ENCODE results near the gene SRSF7.
A peak's percentile ranks its signal among the peaks of the same experiment; 100 is the strongest.
"Not testable (repeated sequence)": the region's sequence is repeated elsewhere in the genome, so short reads cannot be mapped to it uniquely, and the experiment has no call there.

SRSF7 gene

GRCh38 chr2:38743672-38744398 lies 7.3 kb downstream of the SRSF7 start:
- no peak for TF ChIP-seq EZH2 (IDR thresholded peaks at IDR 0.05)
- TF ChIP-seq POLR2AphosphoS5 (IDR thresholded peaks at IDR 0.05; ENCODE audit: borderline replicate concordance, low read depth, low read length): peak; percentile 27
- TF ChIP-seq FOXP2 (optimal IDR thresholded peaks at IDR 0.05; ENCODE audit: control extremely low read depth, extremely low read length, insufficient read depth): no peak
- Histone ChIP-seq H3K9ac (ENCODE audit: insufficient read length) (no peak overlapping the region), H3K36me3 (ENCODE audit: insufficient read depth, low read length) (peaks cover 99% of the 10 kb centered on the region), H3K9me3 (ENCODE audit: low read depth, low read length) (0 out of 2 replicates have a peak, but pooled peaks cover 4% of the 10 kb centered on the region), H3K27ac (0 out of 2 replicates have a peak overlapping the region, but pooled peaks have one; percentile 2), H3K4me3 (no peak overlapping the region)
- no peak for DNase-seq (ENCODE audit: low read depth, low spot score)

- no peak overlapping the region for H3K9ac ChIP-seq (ENCODE audit: insufficient read length)
- H3K4me3 ChIP-seq: no peak overlapping the region
- H3K27ac ChIP-seq: no peak overlapping the region
- peaks cover 97% of the 10 kb centered on the region for H3K36me3 ChIP-seq (ENCODE audit: insufficient read depth, low read length)
- DNase-seq (ENCODE audit: low read depth, low spot score): no peak
- 0 out of 2 replicates have a peak, but pooled peaks cover 4% of the 10 kb centered on the region for H3K9me3 ChIP-seq (ENCODE audit: low read depth, low read length)
- TF ChIP-seq POLR2AphosphoS5 (IDR thresholded peaks at IDR 0.05; ENCODE audit: borderline replicate concordance, low read depth, low read length): no peak; the same call in 1 of the 2 replicates
- TF ChIP-seq FOXP2 (optimal IDR thresholded peaks at IDR 0.05; ENCODE audit: control extremely low read depth, extremely low read length, insufficient read depth): no peak
Measured at GRCh38 chr2:38742797-38743559, 8.2 kb downstream of the SRSF7 start.

- Histone ChIP-seq H3K36me3 (ENCODE audit: insufficient read depth, low read length) (peaks cover 78% of the 10 kb centered on the region), H3K9ac (ENCODE audit: insufficient read length) (no peak overlapping the region), H3K27ac (peak overlapping the region; percentile 13), H3K4me3 (no peak overlapping the region), H3K9me3 (ENCODE audit: low read depth, low read length) (0 out of 2 replicates have a peak, but pooled peaks cover 4% of the 10 kb centered on the region)
- no peak for DNase-seq (ENCODE audit: low read depth, low spot score)
- TF ChIP-seq EZH2 (IDR thresholded peaks at IDR 0.05): no peak
- no peak for TF ChIP-seq FOXP2 (optimal IDR thresholded peaks at IDR 0.05; ENCODE audit: control extremely low read depth, extremely low read length, insufficient read depth)
- no peak for TF ChIP-seq POLR2AphosphoS5 (IDR thresholded peaks at IDR 0.05; ENCODE audit: borderline replicate concordance, low read depth, low read length)
Measured at GRCh38 chr2:38740851-38741731, 10.1 kb downstream of the SRSF7 start.

GRCh38 chr2:38739524-38739923 lies 11.6 kb downstream of the SRSF7 start:
- no peak for TF ChIP-seq EZH2 (IDR thresholded peaks at IDR 0.05)
- TF ChIP-seq POLR2AphosphoS5 (IDR thresholded peaks at IDR 0.05; ENCODE audit: borderline replicate concordance, low read depth, low read length): no peak
- TF ChIP-seq FOXP2 (optimal IDR thresholded peaks at IDR 0.05; ENCODE audit: control extremely low read depth, extremely low read length, insufficient read depth): no peak
- no peak for DNase-seq (ENCODE audit: low read depth, low spot score)
- Histone ChIP-seq H3K9me3 (ENCODE audit: low read depth, low read length) (0 out of 2 replicates have a peak, but pooled peaks cover 4% of the 10 kb centered on the region), H3K27ac (0 out of 2 replicates have a peak overlapping the region, but pooled peaks have one; percentile 27), H3K36me3 (ENCODE audit: insufficient read depth, low read length) (peaks cover 70% of the 10 kb centered on the region), H3K4me3 (no peak overlapping the region), H3K9ac (ENCODE audit: insufficient read length) (no peak overlapping the region)

GRCh38 chr2:38737925-38738324 lies 13.2 kb downstream of the SRSF7 start:
- no peak for TF ChIP-seq EZH2 (IDR thresholded peaks at IDR 0.05)
- no peak; the same call in 1 of the 2 replicates for TF ChIP-seq POLR2AphosphoS5 (IDR thresholded peaks at IDR 0.05; ENCODE audit: borderline replicate concordance, low read depth, low read length)
- peak; percentile 79 for TF ChIP-seq FOXP2 (optimal IDR thresholded peaks at IDR 0.05; ENCODE audit: control extremely low read depth, extremely low read length, insufficient read depth)
- 0 out of 2 replicates have a peak, but pooled peaks cover 4% of the 10 kb centered on the region for H3K9me3 ChIP-seq (ENCODE audit: low read depth, low read length)
- no peak for DNase-seq (ENCODE audit: low read depth, low spot score)
- H3K36me3 ChIP-seq (ENCODE audit: insufficient read depth, low read length): peaks cover 63% of the 10 kb centered on the region
- peak overlapping the region; percentile 65 for H3K4me3 ChIP-seq
- peak overlapping the region; percentile 42 for H3K9ac ChIP-seq (ENCODE audit: insufficient read length)
- peak overlapping the region; percentile 98 for H3K27ac ChIP-seq

GRCh38 chr2:38737000-38737698 lies 14.0 kb downstream of the SRSF7 start:
- not testable (repeated sequence) for H3K9me3 ChIP-seq (ENCODE audit: low read depth, low read length)
- Histone ChIP-seq H3K27ac (peak overlapping the region; percentile 98), H3K36me3 (ENCODE audit: insufficient read depth, low read length) (peaks cover 55% of the 10 kb centered on the region), H3K9ac (ENCODE audit: insufficient read length) (peak overlapping the region; percentile 42), H3K4me3 (peak overlapping the region; percentile 65)
- peak; percentile 100 for DNase-seq (ENCODE audit: low read depth, low spot score)
- TF ChIP-seq POLR2AphosphoS5 (IDR thresholded peaks at IDR 0.05; ENCODE audit: borderline replicate concordance, low read depth, low read length): peak; percentile 82

GRCh38 chr2:38735999-38736320 lies 15.2 kb downstream of the SRSF7 start:
- H3K9me3 ChIP-seq (ENCODE audit: low read depth, low read length): 0 out of 2 replicates have a peak, but pooled peaks cover 4% of the 10 kb centered on the region
- H3K27ac ChIP-seq: no peak overlapping the region
- H3K4me3 ChIP-seq: no peak overlapping the region
- no peak for DNase-seq (ENCODE audit: low read depth, low spot score)
- TF ChIP-seq POLR2AphosphoS5 (IDR thresholded peaks at IDR 0.05; ENCODE audit: borderline replicate concordance, low read depth, low read length): peak; percentile 23; the same call in 1 of the 2 replicates
- no peak for TF ChIP-seq FOXP2 (optimal IDR thresholded peaks at IDR 0.05; ENCODE audit: control extremely low read depth, extremely low read length, insufficient read depth)
- H3K36me3 ChIP-seq (ENCODE audit: insufficient read depth, low read length): peaks cover 43% of the 10 kb centered on the region
- no peak overlapping the region for H3K9ac ChIP-seq (ENCODE audit: insufficient read length)
